Naive B cell (primary cell): ENCODE data around the gene SHISAL2B. TPM values are rescaled to one million over a fixed set of nuclear protein-coding genes. Genes with fewer than 3 reads are reported as not detected.
"Not testable (repeated sequence)": the region's sequence is repeated elsewhere in the genome, so short reads cannot be mapped to it uniquely, and the experiment has no call there.

Experiments
- ATAC-seq, 2 donors: fragments of 150-1000 bp; cut with Tn5 transposase; 2 replicates each; pipeline ENCODE4 v1.10.0; 2021; ENCODE audit warnings: low read depth in 2 of 2, mild to moderate bottlenecking in 2 of 2, moderate library complexity in 2 of 2
- DNase-seq: peaks from one replicate; pipeline ENCODE4 v3.0.0; 2022
- H3K27ac Mint-ChIP-seq, 6 donors: one replicate each; pipeline ENCODE4 v1.8.0; 2020 to 2022; ENCODE audit warnings: mild to moderate bottlenecking in 6 of 6, mixed read lengths in 6 of 6, moderate library complexity in 5 of 6, inconsistent platforms in 2 of 6
- H3K27me3 Mint-ChIP-seq, 3 donors: one replicate each; pipeline ENCODE4 v1.8.0; 2021 to 2022; ENCODE audit warnings: mixed read lengths in 3 of 3, mild to moderate bottlenecking in 1 of 3
- H3K36me3 Mint-ChIP-seq, 2 donors: one replicate each; pipeline ENCODE4 v1.8.0; 2020 to 2022; ENCODE audit warnings: mixed read lengths in 2 of 2, inconsistent platforms in 1 of 2, mild to moderate bottlenecking in 1 of 2
- H3K4me1 Mint-ChIP-seq, 3 donors: one replicate each; pipeline ENCODE4 v1.8.0; 2020 to 2022; ENCODE audit warnings: mixed read lengths in 3 of 3, inconsistent platforms in 1 of 3, mild to moderate bottlenecking in 1 of 3, moderate library complexity in 1 of 3
- H3K4me3 Mint-ChIP-seq, 8 donors: one replicate each; pipeline ENCODE4 v1.8.0; 2020 to 2022; ENCODE audit warnings: mild to moderate bottlenecking in 8 of 8, mixed read lengths in 8 of 8, moderate library complexity in 8 of 8, inconsistent platforms in 2 of 8
- H3K9me3 Mint-ChIP-seq, 7 donors: one replicate each; pipeline ENCODE4 v1.8.0; 2020 to 2022; ENCODE audit warnings: mixed read lengths in 7 of 7, mild to moderate bottlenecking in 5 of 7, inconsistent platforms in 2 of 7, moderate library complexity in 1 of 7
- polyA plus RNA-seq, 6 donors: library from polyadenylated mRNA; unstranded; fragments of 300-500 nt; fragmentation: Illumina TruSeq; gene quantifications; one replicate each; pipeline ENCODE4 v1.2.3, GENCODE V29; 2021; ENCODE audit warnings: low read depth in 6 of 6

SHISAL2B gene
- polyA plus RNA-seq, 6 donors from 2014 or later, result not detected

- peaks cover 0 to 7% of the 10 kb centered on the region in 2 donors for H3K36me3 Mint-ChIP-seq
- no peaks in the 10 kb centered on the region for H3K4me1 Mint-ChIP-seq
- peaks cover 0 to 10% (median 3%) of the 10 kb centered on the region in 7 donors for H3K9me3 Mint-ChIP-seq
- H3K4me3 Mint-ChIP-seq, result no peak overlapping the region
- DNase-seq (no peak), ATAC-seq (no peak)
- H3K27ac Mint-ChIP-seq, result no peak overlapping the region
- peaks cover 16 to 27% (median 26%) of the 10 kb centered on the region in 3 donors for H3K27me3 Mint-ChIP-seq
Measured at GRCh38 chr5:64671678-64672077, 18.6 kb upstream of the SHISAL2B start.

GRCh38 chr5:64678374-64678773 is 11.9 kb upstream of the SHISAL2B start:
- no peak for DNase-seq
- no peaks in the 10 kb centered on the region for H3K36me3 Mint-ChIP-seq
- no peak for ATAC-seq
- peaks cover 33 to 44% (median 40%) of the 10 kb centered on the region in 3 donors for H3K27me3 Mint-ChIP-seq
- H3K4me1 Mint-ChIP-seq, result no peaks in the 10 kb centered on the region
- no peak overlapping the region for H3K27ac Mint-ChIP-seq
- peaks cover 0 to 4% (median 0%) of the 10 kb centered on the region in 7 donors for H3K9me3 Mint-ChIP-seq
- H3K4me3 Mint-ChIP-seq, result no peak overlapping the region

- no peaks in the 10 kb centered on the region for H3K4me1 Mint-ChIP-seq
- peaks cover 26 to 38% (median 37%) of the 10 kb centered on the region in 3 donors for H3K27me3 Mint-ChIP-seq
Measured at GRCh38 chr5:64680289-64680688, 10.0 kb upstream of the SHISAL2B start.

GRCh38 chr5:64682608-64683007 is 7.7 kb upstream of the SHISAL2B start:
- Mint-ChIP-seq H3K4me3 (no peak overlapping the region), H3K36me3 (no peaks in the 10 kb centered on the region), H3K4me1 (no peaks in the 10 kb centered on the region), H3K27ac (no peak overlapping the region), H3K27me3 (peaks cover 32 to 40% (median 35%) of the 10 kb centered on the region in 3 donors), H3K9me3 (no peaks in the 10 kb centered on the region)
- DNase-seq (no peak), ATAC-seq (no peak)

More at GRCh38 chr5:64680289-64680688, 10.0 kb upstream of the SHISAL2B start:
- H3K27ac Mint-ChIP-seq, result no peak overlapping the region
- DNase-seq, result no peak
- no peak overlapping the region for H3K4me3 Mint-ChIP-seq
- no peaks in the 10 kb centered on the region for H3K9me3 Mint-ChIP-seq
- H3K36me3 Mint-ChIP-seq, result no peaks in the 10 kb centered on the region
- no peak for ATAC-seq

- DNase-seq (no peak), ATAC-seq (no peak)
- H3K36me3 Mint-ChIP-seq, result no peaks in the 10 kb centered on the region
- H3K9me3 Mint-ChIP-seq, result no peaks in the 10 kb centered on the region
- peaks cover 5 to 6% (median 6%) of the 10 kb centered on the region in 3 donors for H3K4me1 Mint-ChIP-seq
- H3K4me3 Mint-ChIP-seq, result no peak overlapping the region
- no peak overlapping the region for H3K27ac Mint-ChIP-seq
- peaks cover 29 to 47% (median 47%) of the 10 kb centered on the region in 3 donors for H3K27me3 Mint-ChIP-seq
Measured at GRCh38 chr5:64685866-64686265, 4.4 kb upstream of the SHISAL2B start.

GRCh38 chr5:64688391-64688790 is 1.9 kb upstream of the SHISAL2B start:
- DNase-seq (no peak), ATAC-seq (no peak)
- Mint-ChIP-seq H3K36me3 (no peaks in the 10 kb centered on the region), H3K27ac (no peak overlapping the region), H3K9me3 (no peaks in the 10 kb centered on the region), H3K4me3 (no peak overlapping the region), H3K27me3 (peaks cover 43 to 53% (median 48%) of the 10 kb centered on the region in 3 donors), H3K4me1 (peaks cover 5 to 9% (median 6%) of the 10 kb centered on the region in 3 donors)

- Mint-ChIP-seq H3K27ac (no peak overlapping the region), H3K9me3 (peaks cover 0 to 2% (median 0%) of the 10 kb centered on the region in 7 donors), H3K4me1 (peaks cover 5 to 9% (median 6%) of the 10 kb centered on the region in 3 donors), H3K4me3 (peak overlapping the region in 1 of 8 donors; percentile 37), H3K27me3 (peaks cover 48 to 59% (median 52%) of the 10 kb centered on the region in 3 donors), H3K36me3 (no peaks in the 10 kb centered on the region)
- no peak for ATAC-seq
- DNase-seq, result no peak
Measured at GRCh38 chr5:64688965-64689364, 1.3 kb upstream of the SHISAL2B start.

GRCh38 chr5:64690104-64690416 is 243 bp upstream of the SHISAL2B start:
- H3K9me3 Mint-ChIP-seq, result peaks cover 0 to 8% (median 0%) of the 10 kb centered on the region in 7 donors
- H3K27me3 Mint-ChIP-seq, result peaks cover 48 to 63% (median 48%) of the 10 kb centered on the region in 3 donors
- H3K27ac Mint-ChIP-seq, result no peak overlapping the region
- ATAC-seq, result no peak
- H3K4me1 Mint-ChIP-seq, result peaks cover 5 to 9% (median 6%) of the 10 kb centered on the region in 3 donors
- no peak for DNase-seq
- no peaks in the 10 kb centered on the region for H3K36me3 Mint-ChIP-seq
- peak overlapping the region in 6 of 8 donors; percentile 20 to 74 (median 62) for H3K4me3 Mint-ChIP-seq

- H3K9me3 Mint-ChIP-seq, result peaks cover 0 to 15% (median 6%) of the 10 kb centered on the region in 7 donors
- H3K27ac Mint-ChIP-seq, result no peak overlapping the region
- no peak for DNase-seq
- H3K4me3 Mint-ChIP-seq, result peak overlapping the region in 1 of 8 donors; percentile 36
- peaks cover 5 to 9% (median 6%) of the 10 kb centered on the region in 3 donors for H3K4me1 Mint-ChIP-seq
- no peaks in the 10 kb centered on the region for H3K36me3 Mint-ChIP-seq
- H3K27me3 Mint-ChIP-seq, result peaks cover 48 to 63% (median 48%) of the 10 kb centered on the region in 3 donors
- no peak for ATAC-seq
Measured at GRCh38 chr5:64691291-64691690, 988 bp downstream of the SHISAL2B start.

GRCh38 chr5:64693636-64694035 is 3.3 kb downstream of the SHISAL2B start:
- peaks cover 32 to 43% (median 34%) of the 10 kb centered on the region in 3 donors for H3K27me3 Mint-ChIP-seq
- no peak for DNase-seq
- no peak for ATAC-seq
- peaks cover 0 to 7% of the 10 kb centered on the region in 2 donors for H3K36me3 Mint-ChIP-seq
- no peak overlapping the region for H3K4me3 Mint-ChIP-seq
- H3K9me3 Mint-ChIP-seq, result peaks cover 6 to 32% (median 20%) of the 10 kb centered on the region in 7 donors
- peaks cover 5 to 9% (median 6%) of the 10 kb centered on the region in 3 donors for H3K4me1 Mint-ChIP-seq
- no peak overlapping the region for H3K27ac Mint-ChIP-seq

- not testable (repeated sequence) for H3K36me3 Mint-ChIP-seq, H3K27ac Mint-ChIP-seq
Measured at GRCh38 chr5:64696414-64696813, 6.1 kb downstream of the SHISAL2B start.

GRCh38 chr5:64700765-64701164 is 10.5 kb downstream of the SHISAL2B start:
- Mint-ChIP-seq H3K36me3 (peaks cover 0 to 7% of the 10 kb centered on the region in 2 donors), H3K4me1 (no peaks in the 10 kb centered on the region), H3K27ac (no peak overlapping the region), H3K4me3 (no peak overlapping the region), H3K27me3 (peaks cover 12 to 22% (median 14%) of the 10 kb centered on the region in 3 donors), H3K9me3 (peaks cover 6 to 25% (median 15%) of the 10 kb centered on the region in 7 donors)
- no peak for DNase-seq
- ATAC-seq, result no peak

More at GRCh38 chr5:64696414-64696813, 6.1 kb downstream of the SHISAL2B start:
- not testable (repeated sequence) for H3K4me1 Mint-ChIP-seq, ATAC-seq, H3K4me3 Mint-ChIP-seq, DNase-seq
- peaks cover 6 to 33% (median 20%) of the 10 kb centered on the region in 7 donors for H3K9me3 Mint-ChIP-seq
- H3K27me3 Mint-ChIP-seq, result peaks cover 16 to 28% (median 17%) of the 10 kb centered on the region in 3 donors

GRCh38 chr5:64706074-64706473 is 15.8 kb downstream of the SHISAL2B start:
- Mint-ChIP-seq H3K27ac (peak overlapping the region in 1 of 6 donors; percentile 11), H3K27me3 (peaks cover 5 to 17% (median 14%) of the 10 kb centered on the region in 3 donors)
- H3K36me3 Mint-ChIP-seq, ATAC-seq, H3K4me1 Mint-ChIP-seq, H3K4me3 Mint-ChIP-seq, DNase-seq, H3K9me3 Mint-ChIP-seq: not testable (repeated sequence)

- no peaks in the 10 kb centered on the region for H3K4me1 Mint-ChIP-seq
- no peak for ATAC-seq
- DNase-seq, result no peak
- H3K36me3 Mint-ChIP-seq, result no peaks in the 10 kb centered on the region
- no peak overlapping the region for H3K27ac Mint-ChIP-seq
- no peaks in the 10 kb centered on the region for H3K9me3 Mint-ChIP-seq
- H3K4me3 Mint-ChIP-seq, result no peak overlapping the region
- H3K27me3 Mint-ChIP-seq, result peaks cover 5 to 14% (median 14%) of the 10 kb centered on the region in 3 donors
Measured at GRCh38 chr5:64707191-64707590, 16.9 kb downstream of the SHISAL2B start.
